GM12801 (cell line): Measurements from ENCODE around the gene CGREF1.

Experiments
- TF ChIP-seq, protein P1 (sequence below): IDR thresholded peaks from one replicate; pipeline ENCODE4 v1.5.1; 2011; ENCODE audit warnings: control low read depth; ENCODE audit not compliant: insufficient read length; ENCODE audit errors: extremely low read depth

The CGREF1 gene

DNA sequence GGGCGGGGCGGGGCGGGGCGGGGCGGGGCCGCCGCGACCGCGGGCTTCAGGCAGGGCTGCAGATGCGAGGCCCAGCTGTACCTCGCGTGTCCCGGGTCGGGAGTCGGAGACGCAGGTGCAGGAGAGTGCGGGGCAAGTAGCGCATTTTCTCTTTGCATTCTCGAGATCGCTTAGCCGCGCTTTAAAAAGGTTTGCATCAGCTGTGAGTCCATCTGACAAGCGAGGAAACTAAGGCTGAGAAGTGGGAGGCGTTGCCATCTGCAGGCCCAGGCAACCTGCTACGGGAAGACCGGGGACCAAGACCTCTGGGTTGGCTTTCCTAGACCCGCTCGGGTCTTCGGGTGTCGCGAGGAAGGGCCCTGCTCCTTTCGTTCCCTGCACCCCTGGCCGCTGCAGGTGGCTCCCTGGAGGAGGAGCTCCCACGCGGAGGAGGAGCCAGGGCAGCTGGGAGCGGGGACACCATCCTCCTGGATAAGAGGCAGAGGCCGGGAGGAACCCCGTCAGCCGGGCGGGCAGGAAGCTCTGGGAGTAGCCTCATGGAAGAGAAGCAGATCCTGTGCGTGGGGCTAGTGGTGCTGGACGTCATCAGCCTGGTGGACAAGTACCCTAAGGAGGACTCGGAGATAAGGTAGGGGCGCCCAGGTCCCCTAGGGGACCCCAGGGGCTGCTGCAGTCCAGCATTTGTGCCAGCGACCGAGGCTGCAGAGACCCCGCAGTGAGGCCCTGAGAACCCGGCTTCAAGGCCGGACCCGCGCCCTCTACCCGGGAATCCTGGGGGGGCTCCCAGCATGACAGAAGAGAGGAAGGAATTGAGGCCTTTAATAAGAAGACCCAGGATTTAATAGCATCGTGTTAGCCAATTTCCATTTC lies 32.0 kb downstream of the CGREF1 start, which contains the start of gene KHK:
TSS of gene KHK (plus strand) at position 49 of the 870 bp plus-strand sequence. CDS start at position 537, 488 bp downstream.
- TF ChIP-seq, protein P1, sequence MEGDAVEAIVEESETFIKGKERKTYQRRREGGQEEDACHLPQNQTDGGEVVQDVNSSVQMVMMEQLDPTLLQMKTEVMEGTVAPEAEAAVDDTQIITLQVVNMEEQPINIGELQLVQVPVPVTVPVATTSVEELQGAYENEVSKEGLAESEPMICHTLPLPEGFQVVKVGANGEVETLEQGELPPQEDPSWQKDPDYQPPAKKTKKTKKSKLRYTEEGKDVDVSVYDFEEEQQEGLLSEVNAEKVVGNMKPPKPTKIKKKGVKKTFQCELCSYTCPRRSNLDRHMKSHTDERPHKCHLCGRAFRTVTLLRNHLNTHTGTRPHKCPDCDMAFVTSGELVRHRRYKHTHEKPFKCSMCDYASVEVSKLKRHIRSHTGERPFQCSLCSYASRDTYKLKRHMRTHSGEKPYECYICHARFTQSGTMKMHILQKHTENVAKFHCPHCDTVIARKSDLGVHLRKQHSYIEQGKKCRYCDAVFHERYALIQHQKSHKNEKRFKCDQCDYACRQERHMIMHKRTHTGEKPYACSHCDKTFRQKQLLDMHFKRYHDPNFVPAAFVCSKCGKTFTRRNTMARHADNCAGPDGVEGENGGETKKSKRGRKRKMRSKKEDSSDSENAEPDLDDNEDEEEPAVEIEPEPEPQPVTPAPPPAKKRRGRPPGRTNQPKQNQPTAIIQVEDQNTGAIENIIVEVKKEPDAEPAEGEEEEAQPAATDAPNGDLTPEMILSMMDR: no peak

DNA sequence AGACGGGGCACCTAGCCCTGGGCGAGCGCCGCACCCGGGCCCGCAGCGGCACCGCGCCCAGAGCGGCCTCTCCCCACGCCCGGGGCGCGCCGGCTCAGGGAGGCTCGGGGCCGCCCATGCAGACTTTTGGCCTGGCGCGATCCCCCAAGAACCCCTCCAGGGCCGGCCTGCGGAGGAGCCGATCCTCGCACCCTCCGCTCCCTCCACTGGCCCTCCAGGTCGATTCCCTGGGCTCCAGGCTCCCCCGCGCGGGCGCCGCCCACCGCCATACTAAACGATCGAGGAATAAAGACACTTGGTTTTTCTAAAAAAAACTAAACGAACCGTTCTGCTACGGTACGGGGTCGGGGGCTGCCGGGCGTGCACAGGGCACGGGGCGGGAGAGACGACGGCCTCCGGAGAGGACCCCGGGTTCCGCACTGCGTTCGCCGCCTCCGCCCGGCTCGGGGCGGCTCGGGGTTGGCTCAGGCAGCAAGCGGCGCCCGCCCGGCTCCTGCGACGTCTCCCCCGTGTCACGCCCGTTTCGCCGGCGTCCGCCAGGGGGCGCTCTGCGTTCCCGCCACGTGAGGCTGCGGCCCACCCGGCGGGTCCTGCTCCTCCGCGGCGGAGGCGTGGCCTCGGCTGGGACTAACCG lies 32.7 kb downstream of the CGREF1 start:
- TF ChIP-seq, protein P1: no peak

DNA sequence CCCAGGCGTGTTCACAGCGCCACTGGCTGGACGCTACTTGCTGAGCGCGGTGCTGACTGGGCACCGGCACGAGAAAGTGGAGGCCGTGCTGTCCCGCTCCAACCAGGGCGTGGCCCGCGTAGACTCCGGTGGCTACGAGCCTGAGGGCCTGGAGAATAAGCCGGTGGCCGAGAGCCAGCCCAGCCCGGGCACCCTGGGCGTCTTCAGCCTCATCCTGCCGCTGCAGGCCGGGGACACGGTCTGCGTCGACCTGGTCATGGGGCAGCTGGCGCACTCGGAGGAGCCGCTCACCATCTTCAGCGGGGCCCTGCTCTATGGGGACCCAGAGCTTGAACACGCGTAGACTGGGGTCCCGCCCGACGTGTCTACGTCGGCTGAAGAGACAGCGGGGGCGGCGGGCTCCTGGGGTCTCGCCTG lies 33.2 kb downstream of the CGREF1 start:
- TF ChIP-seq, protein P1: no peak

DNA sequence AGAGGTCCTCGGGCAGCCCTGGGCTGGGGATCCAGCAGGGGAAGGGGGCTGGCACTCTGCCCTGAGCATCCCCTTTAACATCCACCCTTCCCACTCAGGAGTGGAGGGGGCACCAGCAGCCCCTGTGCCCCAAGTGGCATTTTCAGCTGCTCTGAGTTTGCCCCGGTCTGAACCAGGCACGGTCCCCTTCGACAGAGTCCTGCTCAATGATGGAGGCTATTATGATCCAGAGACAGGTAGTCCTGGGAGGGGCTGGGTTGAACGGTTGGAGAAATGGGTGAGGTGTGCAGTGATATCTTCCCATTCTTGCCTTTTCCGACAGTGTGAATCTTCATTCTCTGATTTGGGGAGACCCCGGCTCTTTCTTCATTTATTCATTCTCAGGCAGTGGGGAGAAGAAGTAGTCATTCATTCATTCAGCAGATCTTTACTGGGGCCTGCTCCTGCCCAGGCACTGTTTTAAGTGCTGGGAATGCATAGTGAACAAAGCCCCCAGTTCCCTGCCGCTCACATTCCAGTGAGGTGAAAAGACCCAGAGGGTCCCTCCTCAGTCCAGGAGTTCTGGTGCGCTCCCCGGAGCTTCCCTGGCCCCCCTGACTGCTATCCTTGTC lies 33.8 kb downstream of the CGREF1 start:
- TF ChIP-seq, protein P1: no peak

DNA sequence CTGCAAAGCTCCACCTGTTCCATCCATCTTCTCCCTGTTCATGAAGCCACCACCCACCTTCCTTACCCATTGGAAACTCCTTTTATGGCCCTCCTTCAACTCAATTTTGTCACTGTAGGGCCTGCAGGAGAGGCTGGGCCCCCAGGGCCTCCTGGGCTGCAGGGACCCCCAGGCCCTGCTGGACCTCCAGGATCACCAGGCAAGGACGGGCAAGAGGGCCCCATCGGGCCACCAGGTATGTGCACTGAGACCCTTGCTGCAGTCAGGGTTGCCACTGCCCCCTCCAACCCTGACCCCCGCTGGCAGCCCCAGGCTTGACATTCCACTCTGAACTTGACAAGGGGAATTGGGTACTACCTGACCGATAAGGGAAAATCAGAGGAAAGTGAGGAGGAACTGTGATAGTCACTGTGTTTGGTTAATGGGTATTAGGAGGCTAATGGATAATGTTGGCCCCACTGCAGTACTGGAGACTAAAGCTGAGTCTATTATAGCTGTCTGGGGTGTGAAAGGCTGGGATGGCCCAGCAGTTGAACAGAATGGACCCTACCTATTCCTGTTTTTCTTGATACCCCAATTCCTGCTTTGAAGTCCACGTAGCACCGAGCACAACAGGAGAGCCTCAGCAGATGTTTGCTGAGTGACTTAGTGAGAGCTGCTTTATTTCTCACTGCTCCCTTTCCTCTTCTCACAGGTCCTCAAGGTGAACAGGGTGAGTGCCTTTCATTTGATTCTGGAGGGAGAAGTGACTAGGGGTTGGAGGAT lies 34.4 kb downstream of the CGREF1 start:
- TF ChIP-seq, protein P1: no peak

DNA sequence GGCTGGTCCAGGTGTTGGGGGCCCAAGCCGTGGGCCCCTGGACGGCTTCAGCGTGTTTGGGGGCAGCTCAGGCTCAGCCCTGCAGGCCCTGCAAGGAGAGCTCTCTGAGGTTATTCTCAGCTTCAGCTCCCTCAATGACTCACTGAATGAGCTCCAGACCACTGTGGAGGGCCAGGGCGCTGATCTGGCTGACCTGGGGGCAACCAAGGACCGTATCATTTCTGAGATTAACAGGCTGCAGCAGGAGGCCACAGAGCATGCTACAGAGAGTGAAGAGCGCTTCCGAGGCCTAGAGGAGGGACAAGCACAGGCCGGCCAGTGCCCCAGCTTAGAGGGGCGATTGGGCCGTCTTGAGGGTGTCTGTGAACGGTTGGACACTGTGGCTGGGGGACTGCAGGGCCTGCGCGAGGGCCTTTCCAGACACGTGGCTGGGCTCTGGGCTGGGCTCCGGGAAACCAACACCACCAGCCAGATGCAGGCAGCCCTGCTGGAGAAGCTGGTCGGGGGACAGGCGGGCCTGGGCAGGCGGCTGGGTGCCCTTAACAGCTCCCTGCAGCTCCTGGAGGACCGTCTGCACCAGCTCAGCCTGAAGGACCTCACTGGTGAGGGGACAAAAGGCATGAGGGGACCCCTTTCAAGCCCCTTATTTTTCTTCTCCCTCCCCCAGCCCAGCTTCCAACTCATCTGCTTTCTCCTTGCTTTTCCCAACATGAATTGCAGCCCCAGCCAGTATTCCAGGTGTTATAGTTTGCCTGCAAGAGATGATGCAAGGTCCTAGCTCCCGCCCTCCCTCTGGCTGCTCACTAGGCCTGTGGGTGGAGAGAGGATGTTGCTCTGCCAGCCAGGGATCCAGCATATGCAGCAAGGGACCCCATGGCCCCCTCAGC lies 35.3 kb downstream of the CGREF1 start:
- TF ChIP-seq, protein P1: no peak
